SH-SY5Y (cell line): ENCODE measurements around the gene GALNT12.

Experiments used
- GATA2 ChIP-seq: IDR thresholded peaks from 2 replicates; pipeline ENCODE4 v1.6.1; 2011; ENCODE audit warnings: mild to moderate bottlenecking, low read depth, low read length
- GATA3 ChIP-seq: IDR thresholded peaks from 2 replicates; pipeline ENCODE4 v1.6.1; 2011; ENCODE audit warnings: low read depth, mild to moderate bottlenecking, low read length, moderate library complexity

DNA sequence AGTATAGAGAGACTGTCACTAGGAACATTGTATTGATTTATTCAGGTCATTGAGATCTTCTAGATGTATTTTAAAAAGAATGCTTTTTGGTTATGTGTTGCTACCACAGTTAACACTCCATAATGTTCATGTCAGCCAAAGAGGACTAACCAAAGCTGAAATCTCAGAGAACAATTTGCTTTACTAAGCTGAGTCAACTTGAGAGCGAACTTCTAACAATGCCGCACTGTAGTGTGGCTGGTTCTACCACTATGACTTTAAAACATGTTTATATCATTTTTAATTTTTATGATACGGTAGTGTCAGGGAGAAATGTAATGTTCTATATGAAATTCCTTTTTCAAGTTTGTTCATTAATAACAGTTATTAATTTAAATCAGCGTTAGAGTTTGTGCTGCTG, 42.1 kb downstream of the GALNT12 start:
- TF ChIP-seq GATA2, result no peak
- no peak for TF ChIP-seq GATA3
